Measurements from ENCODE around the gene NGF. TPM values are rescaled to one million over a fixed set of nuclear protein-coding genes. Genes with fewer than 3 reads are reported as not detected.
"Not testable (repeated sequence)": the region's sequence is repeated elsewhere in the genome, so short reads cannot be mapped to it uniquely, and the experiment has no call there.

NGF gene
- total RNA-seq, 2 experiments from 2014 or later: not detected

GRCh38 chr1:115314092-115314491 is 24.0 kb downstream of the NGF start:
- no peaks in the 10 kb centered on the region for H3K4me1 Mint-ChIP-seq (ENCODE audit: low read depth)
- no peak for ATAC-seq
- H3K27me3 Mint-ChIP-seq: peaks cover 2% of the 10 kb centered on the region
- TF ChIP-seq, protein P1, sequence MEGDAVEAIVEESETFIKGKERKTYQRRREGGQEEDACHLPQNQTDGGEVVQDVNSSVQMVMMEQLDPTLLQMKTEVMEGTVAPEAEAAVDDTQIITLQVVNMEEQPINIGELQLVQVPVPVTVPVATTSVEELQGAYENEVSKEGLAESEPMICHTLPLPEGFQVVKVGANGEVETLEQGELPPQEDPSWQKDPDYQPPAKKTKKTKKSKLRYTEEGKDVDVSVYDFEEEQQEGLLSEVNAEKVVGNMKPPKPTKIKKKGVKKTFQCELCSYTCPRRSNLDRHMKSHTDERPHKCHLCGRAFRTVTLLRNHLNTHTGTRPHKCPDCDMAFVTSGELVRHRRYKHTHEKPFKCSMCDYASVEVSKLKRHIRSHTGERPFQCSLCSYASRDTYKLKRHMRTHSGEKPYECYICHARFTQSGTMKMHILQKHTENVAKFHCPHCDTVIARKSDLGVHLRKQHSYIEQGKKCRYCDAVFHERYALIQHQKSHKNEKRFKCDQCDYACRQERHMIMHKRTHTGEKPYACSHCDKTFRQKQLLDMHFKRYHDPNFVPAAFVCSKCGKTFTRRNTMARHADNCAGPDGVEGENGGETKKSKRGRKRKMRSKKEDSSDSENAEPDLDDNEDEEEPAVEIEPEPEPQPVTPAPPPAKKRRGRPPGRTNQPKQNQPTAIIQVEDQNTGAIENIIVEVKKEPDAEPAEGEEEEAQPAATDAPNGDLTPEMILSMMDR (IDR thresholded peaks at IDR 0.05): no peak
- DNase-seq: no peak
- POLR2A ChIA-PET: no interaction called here
- no peak overlapping the region for H3K4me3 Mint-ChIP-seq
- H3K27ac Mint-ChIP-seq: no peak overlapping the region
- intact Hi-C loops (cut with micrococcal nuclease): no loop called here
- no peaks in the 10 kb centered on the region for H3K36me3 Mint-ChIP-seq (ENCODE audit: low read depth)
- no peaks in the 10 kb centered on the region for H3K9me3 Mint-ChIP-seq
- CTCF ChIA-PET: no interaction called here

GRCh38 chr1:115313182-115313581 is 24.9 kb downstream of the NGF start:
- H3K9me3 Mint-ChIP-seq: no peaks in the 10 kb centered on the region
- H3K4me3 Mint-ChIP-seq: no peak overlapping the region
- H3K27me3 Mint-ChIP-seq: peaks cover 2% of the 10 kb centered on the region
- TF ChIP-seq, protein P1 (IDR thresholded peaks at IDR 0.05): no peak
- ChIA-PET CTCF (no interaction called here), POLR2A (no interaction called here)
- H3K27ac Mint-ChIP-seq: no peak overlapping the region
- no peak for ATAC-seq
- H3K36me3 Mint-ChIP-seq (ENCODE audit: low read depth): no peaks in the 10 kb centered on the region
- H3K4me1 Mint-ChIP-seq (ENCODE audit: low read depth): no peaks in the 10 kb centered on the region
- intact Hi-C loops (cut with micrococcal nuclease): no loop called here
- no peak for DNase-seq

GRCh38 chr1:115312742-115313141 is 25.3 kb downstream of the NGF start:
- Mint-ChIP-seq H3K27ac (no peak overlapping the region), H3K9me3 (no peaks in the 10 kb centered on the region), H3K4me3 (no peak overlapping the region), H3K27me3 (peaks cover 2% of the 10 kb centered on the region), H3K36me3 (ENCODE audit: low read depth) (no peaks in the 10 kb centered on the region), H3K4me1 (ENCODE audit: low read depth) (no peaks in the 10 kb centered on the region)
- TF ChIP-seq, protein P1 (IDR thresholded peaks at IDR 0.05): no peak
- ChIA-PET POLR2A (no interaction called here), CTCF (interaction anchor here (1.1 kb wide), 1 partner anchor 12 kb away, joined by 4 read pairs; no protein-coding TSS in a partner anchor)
- DNase-seq (no peak), ATAC-seq (no peak)
- intact Hi-C loops (cut with micrococcal nuclease): no loop called here

- Mint-ChIP-seq H3K9me3 (no peaks in the 10 kb centered on the region), H3K4me3 (no peak overlapping the region), H3K4me1 (ENCODE audit: low read depth) (no peaks in the 10 kb centered on the region), H3K27ac (no peak overlapping the region), H3K27me3 (no peaks in the 10 kb centered on the region), H3K36me3 (ENCODE audit: low read depth) (no peaks in the 10 kb centered on the region)
- intact Hi-C loops (cut with micrococcal nuclease): no loop called here
- TF ChIP-seq, protein P1 (IDR thresholded peaks at IDR 0.05): no peak
- POLR2A ChIA-PET: no interaction called here
- CTCF ChIA-PET: interaction anchor here (1.1 kb wide), 1 partner anchor 11 kb away, joined by 4 read pairs; no protein-coding TSS in a partner anchor
- DNase-seq (no peak), ATAC-seq (no peak)
These were observed 26.5 kb downstream of the NGF start for GRCh38 chr1:115311474-115311989.

DNA sequence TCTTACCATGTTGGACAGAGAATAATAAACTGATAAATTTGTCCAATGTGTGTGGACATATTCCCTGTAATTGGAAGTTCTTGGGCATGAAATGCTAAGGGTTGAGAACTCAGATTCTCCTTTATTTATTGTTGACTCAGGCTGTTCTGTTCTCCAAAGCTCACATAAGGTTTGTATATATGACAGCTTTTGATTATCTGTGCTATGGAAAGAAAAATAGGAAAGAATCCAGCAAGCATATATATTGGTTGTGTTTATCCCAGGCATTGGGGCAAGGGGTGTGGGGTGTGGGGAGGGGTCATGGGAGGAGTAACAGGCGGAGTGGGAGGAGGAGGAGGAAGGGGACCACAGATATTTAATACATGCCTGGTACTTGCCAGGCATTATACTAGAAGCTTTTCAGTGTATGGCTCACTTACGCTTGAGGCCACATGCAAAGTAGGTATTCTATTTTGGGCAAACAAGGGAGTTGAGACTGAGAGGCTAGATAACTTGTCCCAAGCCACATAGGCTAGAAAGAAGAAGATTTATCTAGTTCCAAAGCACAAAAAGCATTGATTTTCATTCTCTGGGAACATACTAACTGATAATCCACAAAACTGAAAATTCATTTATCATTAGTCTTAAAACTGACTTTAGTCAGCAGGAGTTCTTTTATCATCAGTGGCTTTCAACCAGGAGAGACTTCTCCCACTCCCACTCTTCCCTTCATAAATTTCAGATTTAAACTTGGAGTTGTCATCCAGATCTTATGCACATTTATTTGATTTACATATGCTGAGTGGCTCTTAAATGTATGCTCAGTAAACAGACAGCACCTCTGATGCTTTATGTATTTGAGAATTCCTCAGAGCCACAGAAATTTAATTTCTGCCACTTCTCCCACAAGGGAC is 27.2 kb downstream of the NGF start:
- H3K9me3 Mint-ChIP-seq: no peaks in the 10 kb centered on the region
- H3K4me1 Mint-ChIP-seq (ENCODE audit: low read depth): no peaks in the 10 kb centered on the region
- ChIA-PET CTCF (no interaction called here), POLR2A (no interaction called here)
- no peaks in the 10 kb centered on the region for H3K36me3 Mint-ChIP-seq (ENCODE audit: low read depth)
- H3K27ac Mint-ChIP-seq: no peak overlapping the region
- no peak overlapping the region for H3K4me3 Mint-ChIP-seq
- DNase-seq (no peak), ATAC-seq (no peak)
- TF ChIP-seq, protein P1 (IDR thresholded peaks at IDR 0.05): no peak
- peaks cover 3% of the 10 kb centered on the region for H3K27me3 Mint-ChIP-seq
- intact Hi-C loops (cut with micrococcal nuclease): no loop called here

DNA sequence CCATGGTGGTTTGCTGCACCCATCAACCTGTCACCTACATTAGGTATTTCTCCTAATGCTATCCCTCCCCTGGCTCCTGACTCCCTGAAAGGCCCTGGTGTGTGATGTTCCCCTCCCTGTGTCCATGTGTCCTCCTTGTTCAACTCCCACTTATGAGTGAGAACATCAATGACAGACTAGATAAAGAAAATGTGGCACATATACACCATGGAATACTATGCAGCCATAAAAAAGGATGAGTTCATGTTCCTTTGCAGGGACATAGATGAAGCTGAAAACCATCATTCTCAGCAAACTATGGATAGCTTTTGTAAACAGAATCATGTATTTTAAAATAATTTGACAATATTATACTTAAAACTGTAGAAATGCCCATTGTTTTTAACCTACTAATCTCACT is 28.5 kb downstream of the NGF start:
- ATAC-seq; H3K36me3 Mint-ChIP-seq (ENCODE audit: low read depth); H3K27ac Mint-ChIP-seq; H3K27me3 Mint-ChIP-seq; H3K4me3 Mint-ChIP-seq; intact Hi-C loops (cut with micrococcal nuclease); H3K9me3 Mint-ChIP-seq; DNase-seq; H3K4me1 Mint-ChIP-seq (ENCODE audit: low read depth); CTCF ChIA-PET; POLR2A ChIA-PET: not testable (repeated sequence)
